Gastroesophageal sphincter (tissue), 4 donors: ENCODE measurements around the gene CD38. TPM values are rescaled to one million over a fixed set of nuclear protein-coding genes. Genes with fewer than 3 reads are reported as not detected.

Source experiments
- ATAC-seq: fragments of 150-250 bp; one replicate; pipeline ENCODE4 v1.9.1; 2016; ENCODE audit warnings: mild to moderate bottlenecking, moderate library complexity
- H3K27ac ChIP-seq, 4 donors: fragments of 200-600 bp; sonication (generic) in 3 of 4; 1 replicate in 3 of 4; 2 replicates in 1 of 4; pipeline ENCODE4 v1.5.1; 2016 to 2019
- H3K27me3 ChIP-seq: fragments of 200-600 bp; sonication (generic); one replicate; pipeline ENCODE4 v1.5.1; 2019
- H3K36me3 ChIP-seq, 2 donors: fragments of 200-600 bp; sonication (generic); one replicate each; pipeline ENCODE4 v1.5.1; 2019; ENCODE audit warnings: control low read depth in 1 of 2
- H3K4me1 ChIP-seq, 3 donors: fragments of 200-600 bp; sonication (generic); 1 replicate in 2 of 3; 2 replicates in 1 of 3; pipeline ENCODE4 v1.5.1; 2016 to 2019; ENCODE audit warnings: control low read depth in 2 of 3
- H3K4me3 ChIP-seq, 2 donors: fragments of 200-600 bp; sonication (generic); one replicate each; pipeline ENCODE4 v1.5.1; 2019; ENCODE audit warnings: mild to moderate bottlenecking in 1 of 2, moderate library complexity in 1 of 2
- H3K9me3 ChIP-seq, 3 donors: fragments of 200-600 bp; sonication (generic); one replicate each; pipeline ENCODE4 v1.5.1; 2017 to 2019; ENCODE audit warnings: control low read depth in 2 of 3
- EP300 ChIP-seq: sonication (generic); formaldehyde crosslinking; IDR thresholded peaks from one replicate; pipeline ENCODE4 v1.6.1; 2017; ENCODE audit warnings: antibody characterized with exemption, mild to moderate bottlenecking
- POLR2A ChIP-seq, 2 donors: fragments of 450-650 bp; IDR thresholded peaks; one replicate each; pipeline ENCODE4 v1.6.1; 2017; ENCODE audit warnings: antibody characterized with exemption in 2 of 2, mild to moderate bottlenecking in 2 of 2, moderate library complexity in 1 of 2
- POLR2AphosphoS5 ChIP-seq: sonication (generic); formaldehyde crosslinking; IDR thresholded peaks from one replicate; pipeline ENCODE4 v1.6.1; 2017; ENCODE audit warnings: antibody characterized with exemption
- WGBS, 2 donors: methylation state at CpG; one replicate each; pipeline ENCODE4 v1.1.5; 2018; ENCODE audit warnings: low coverage in 1 of 2; 5-methylcytosine and 5-hydroxymethylcytosine counted together
- total RNA-seq, 4 donors: library from RNA; depleted of rRNA; stranded (reverse); fragments of >200 nt; gene quantifications; one replicate each; pipeline ENCODE4 v1.1.0, GENCODE V29; 2016
- TF ChIP-seq, protein P1 (sequence below), 4 experiments: fragments of 200-600 bp in 2 of 4; fragments of 450-650 bp in 2 of 4; sonication (generic) in 1 of 4; IDR thresholded peaks; one replicate each; pipeline ENCODE4 v1.5.1; 2017 to 2019; ENCODE audit warnings: antibody characterized with exemption in 4 of 4, mild to moderate bottlenecking in 2 of 4, moderate library complexity in 2 of 4

CD38 gene
- total RNA-seq, 4 donors from 2014 or later = 1.0 to 5.8 (median 2.4) TPM

- H3K9me3 ChIP-seq = no peaks in the 10 kb centered on the region
- no peak overlapping the region for H3K27ac ChIP-seq
- H3K27me3 ChIP-seq = peaks cover 5% of the 10 kb centered on the region
- H3K4me3 ChIP-seq = no peak overlapping the region
- no peaks in the 10 kb centered on the region for H3K36me3 ChIP-seq
- TF ChIP-seq POLR2AphosphoS5 (no peak), POLR2A (IDR thresholded peaks at IDR 0.05) (no peak), EP300 (no peak)
- TF ChIP-seq, protein P1, sequence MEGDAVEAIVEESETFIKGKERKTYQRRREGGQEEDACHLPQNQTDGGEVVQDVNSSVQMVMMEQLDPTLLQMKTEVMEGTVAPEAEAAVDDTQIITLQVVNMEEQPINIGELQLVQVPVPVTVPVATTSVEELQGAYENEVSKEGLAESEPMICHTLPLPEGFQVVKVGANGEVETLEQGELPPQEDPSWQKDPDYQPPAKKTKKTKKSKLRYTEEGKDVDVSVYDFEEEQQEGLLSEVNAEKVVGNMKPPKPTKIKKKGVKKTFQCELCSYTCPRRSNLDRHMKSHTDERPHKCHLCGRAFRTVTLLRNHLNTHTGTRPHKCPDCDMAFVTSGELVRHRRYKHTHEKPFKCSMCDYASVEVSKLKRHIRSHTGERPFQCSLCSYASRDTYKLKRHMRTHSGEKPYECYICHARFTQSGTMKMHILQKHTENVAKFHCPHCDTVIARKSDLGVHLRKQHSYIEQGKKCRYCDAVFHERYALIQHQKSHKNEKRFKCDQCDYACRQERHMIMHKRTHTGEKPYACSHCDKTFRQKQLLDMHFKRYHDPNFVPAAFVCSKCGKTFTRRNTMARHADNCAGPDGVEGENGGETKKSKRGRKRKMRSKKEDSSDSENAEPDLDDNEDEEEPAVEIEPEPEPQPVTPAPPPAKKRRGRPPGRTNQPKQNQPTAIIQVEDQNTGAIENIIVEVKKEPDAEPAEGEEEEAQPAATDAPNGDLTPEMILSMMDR (IDR thresholded peaks at IDR 0.05) = no peak
- WGBS, 2 donors = 11 to 60% methylated on average over 1 to 3 of the region's 5 CpGs
- no peak for ATAC-seq
- peaks cover 0 to under 1% (median 0%) of the 10 kb centered on the region in 3 donors for H3K4me1 ChIP-seq
Observed at GRCh38 chr4:15784959-15785634, 7.0 kb downstream of the CD38 start.

DNA sequence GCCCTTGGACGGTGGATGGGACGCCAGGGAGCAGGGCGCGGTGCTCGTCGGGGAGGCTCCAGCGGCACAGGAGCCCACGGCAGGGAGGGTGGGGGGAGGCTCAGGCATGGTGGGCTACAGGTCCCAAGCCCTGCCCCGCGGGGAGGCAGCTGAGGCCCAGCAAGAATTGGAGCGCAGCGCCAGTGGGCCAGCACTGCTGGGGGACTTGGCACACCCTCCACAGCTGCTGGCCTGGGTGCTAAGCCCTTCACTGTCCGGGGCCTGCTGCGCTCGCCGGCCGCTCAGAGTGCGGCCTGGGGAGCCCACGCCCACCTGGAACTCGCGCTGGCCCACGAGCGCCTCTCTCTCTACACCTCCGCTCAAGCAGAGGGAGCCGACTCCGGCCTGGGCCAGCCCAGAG is 8.6 kb downstream of the CD38 start:
- ATAC-seq = no peak
- no peaks in the 10 kb centered on the region for H3K36me3 ChIP-seq
- H3K9me3 ChIP-seq = no peaks in the 10 kb centered on the region
- no peak overlapping the region for H3K4me3 ChIP-seq
- no peak for TF ChIP-seq POLR2A (IDR thresholded peaks at IDR 0.05)
- WGBS, 2 donors = no CpG with 5 or more reads among the region's 26 CpGs
- H3K27ac ChIP-seq = no peak overlapping the region
- peaks cover 5% of the 10 kb centered on the region for H3K27me3 ChIP-seq
- H3K4me1 ChIP-seq = no peaks in the 10 kb centered on the region

GRCh38 chr4:15792974-15793373 is 14.8 kb downstream of the CD38 start:
- no peak for TF ChIP-seq EP300
- Histone ChIP-seq H3K27me3 (no peaks in the 10 kb centered on the region), H3K4me1 (no peaks in the 10 kb centered on the region), H3K9me3 (no peaks in the 10 kb centered on the region), H3K27ac (no peak overlapping the region), H3K4me3 (no peak overlapping the region), H3K36me3 (no peaks in the 10 kb centered on the region)
- 22 to 36% methylated on average over 2 of the region's 2 CpGs for WGBS, 2 donors
- ATAC-seq = no peak

GRCh38 chr4:15793506-15794363 is 15.6 kb downstream of the CD38 start:
- no peak for ATAC-seq
- no peak overlapping the region for H3K27ac ChIP-seq
- 74 to 83% methylated on average over 3 of the region's 3 CpGs for WGBS, 2 donors
- no peaks in the 10 kb centered on the region for H3K27me3 ChIP-seq
- H3K4me1 ChIP-seq = no peaks in the 10 kb centered on the region
- H3K9me3 ChIP-seq = no peaks in the 10 kb centered on the region
- TF ChIP-seq, protein P1 (IDR thresholded peaks at IDR 0.05) = no peak
- TF ChIP-seq POLR2AphosphoS5 (no peak), EP300 (no peak), POLR2A (IDR thresholded peaks at IDR 0.05) (no peak)
- H3K4me3 ChIP-seq = no peak overlapping the region
- no peaks in the 10 kb centered on the region for H3K36me3 ChIP-seq

DNA sequence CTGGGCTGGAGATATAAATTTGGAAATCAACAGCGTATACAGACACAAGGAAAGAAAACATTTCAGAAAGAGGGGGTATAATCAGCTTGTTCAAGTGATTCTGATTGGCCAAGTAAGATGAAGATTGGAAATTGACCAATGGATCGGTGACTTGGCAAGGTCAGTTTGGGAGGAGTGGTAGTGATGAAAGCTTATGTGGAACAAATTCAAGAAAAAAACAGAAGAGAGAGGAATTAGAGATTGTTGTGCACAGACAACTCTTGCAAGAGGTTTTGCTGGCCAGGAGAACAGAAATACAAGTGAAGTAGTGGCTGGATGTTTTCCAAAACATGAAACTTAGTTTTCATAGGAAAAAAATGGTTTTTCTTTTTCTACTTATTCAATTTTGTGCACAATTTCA is 16.3 kb downstream of the CD38 start:
- TF ChIP-seq POLR2A (IDR thresholded peaks at IDR 0.05) (no peak), POLR2AphosphoS5 (no peak), EP300 (no peak)
- TF ChIP-seq, protein P1 (IDR thresholded peaks at IDR 0.05) = no peak
- no peak for ATAC-seq
- no peak overlapping the region for H3K27ac ChIP-seq
- H3K9me3 ChIP-seq = no peaks in the 10 kb centered on the region
- no peaks in the 10 kb centered on the region for H3K36me3 ChIP-seq
- H3K27me3 ChIP-seq = no peaks in the 10 kb centered on the region
- no peak overlapping the region for H3K4me3 ChIP-seq
- H3K4me1 ChIP-seq = no peaks in the 10 kb centered on the region
- 77 to 79% methylated on average over 2 of the region's 2 CpGs for WGBS, 2 donors

- no peak for ATAC-seq
- WGBS, 2 donors = 60% methylated on average over 1 of the region's 1 CpG
- no peak for TF ChIP-seq EP300
- TF ChIP-seq POLR2AphosphoS5 = no peak
- TF ChIP-seq, protein P1 (IDR thresholded peaks at IDR 0.05) = no peak
- TF ChIP-seq POLR2A (IDR thresholded peaks at IDR 0.05) = no peak
- Histone ChIP-seq H3K4me1 (no peaks in the 10 kb centered on the region), H3K27me3 (no peaks in the 10 kb centered on the region), H3K36me3 (no peaks in the 10 kb centered on the region), H3K4me3 (no peak overlapping the region), H3K9me3 (no peaks in the 10 kb centered on the region), H3K27ac (no peak overlapping the region)
Observed at GRCh38 chr4:15794905-15795304, 16.8 kb downstream of the CD38 start.
